PC-9 (cell line): ENCODE data around the gene MDFIC.

Experiments
- EZH2 ChIP-seq: fragments of 200-600 bp; sonication (generic); IDR thresholded peaks from 2 replicates; pipeline ENCODE4 v1.8.0; 2017; ENCODE audit warnings: antibody characterized with exemption, low read depth
- TF ChIP-seq, protein P1 (sequence below): fragments of 200-600 bp; sonication (generic); conservative IDR thresholded peaks from 2 replicates; pipeline ENCODE4 v1.6.1; 2017; ENCODE audit warnings: mixed run types, antibody characterized with exemption, mild to moderate bottlenecking, moderate library complexity

DNA sequence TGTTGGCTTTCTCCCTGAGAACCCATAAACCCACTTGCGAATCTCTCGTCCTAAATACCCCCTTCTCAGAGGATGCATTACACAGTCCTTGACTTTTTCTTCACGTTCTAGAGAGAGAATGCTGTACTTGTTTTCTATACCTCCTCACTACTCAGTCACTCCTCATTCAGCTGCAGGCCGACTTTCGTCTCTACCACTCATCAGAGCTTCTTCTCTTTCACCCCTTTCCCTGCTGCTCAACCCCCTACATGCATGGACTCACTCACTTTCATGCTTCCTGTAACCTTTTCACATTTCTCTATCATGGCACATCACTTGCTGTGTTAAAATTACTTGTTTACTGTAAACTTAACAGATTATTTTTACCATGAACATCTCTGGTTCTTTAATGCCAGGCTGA, 19.8 kb downstream of the MDFIC start:
- TF ChIP-seq, protein P1, sequence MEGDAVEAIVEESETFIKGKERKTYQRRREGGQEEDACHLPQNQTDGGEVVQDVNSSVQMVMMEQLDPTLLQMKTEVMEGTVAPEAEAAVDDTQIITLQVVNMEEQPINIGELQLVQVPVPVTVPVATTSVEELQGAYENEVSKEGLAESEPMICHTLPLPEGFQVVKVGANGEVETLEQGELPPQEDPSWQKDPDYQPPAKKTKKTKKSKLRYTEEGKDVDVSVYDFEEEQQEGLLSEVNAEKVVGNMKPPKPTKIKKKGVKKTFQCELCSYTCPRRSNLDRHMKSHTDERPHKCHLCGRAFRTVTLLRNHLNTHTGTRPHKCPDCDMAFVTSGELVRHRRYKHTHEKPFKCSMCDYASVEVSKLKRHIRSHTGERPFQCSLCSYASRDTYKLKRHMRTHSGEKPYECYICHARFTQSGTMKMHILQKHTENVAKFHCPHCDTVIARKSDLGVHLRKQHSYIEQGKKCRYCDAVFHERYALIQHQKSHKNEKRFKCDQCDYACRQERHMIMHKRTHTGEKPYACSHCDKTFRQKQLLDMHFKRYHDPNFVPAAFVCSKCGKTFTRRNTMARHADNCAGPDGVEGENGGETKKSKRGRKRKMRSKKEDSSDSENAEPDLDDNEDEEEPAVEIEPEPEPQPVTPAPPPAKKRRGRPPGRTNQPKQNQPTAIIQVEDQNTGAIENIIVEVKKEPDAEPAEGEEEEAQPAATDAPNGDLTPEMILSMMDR, result no peak
- no peak for TF ChIP-seq EZH2
